ENCODE data around the gene ZNF557. TPM values are rescaled to one million over a fixed set of nuclear protein-coding genes. Genes with fewer than 3 reads are reported as not detected.
A peak's percentile ranks its signal among the peaks of the same experiment; 100 is the strongest.

Gene ZNF557
- total and polyA plus RNA-seq, 8 donors: 1.7 to 6.6 (median 3.5) TPM

- FAIRE-seq: no peak
- no peak for TF ChIP-seq CTCF (IDR thresholded peaks at IDR 0.05)
- peak overlapping the region in 1 of 4 donors; percentile 46 for H3K27ac ChIP-seq
Observed at GRCh38 chr19:7124782-7125181, 55.3 kb downstream of the ZNF557 start.

GRCh38 chr19:7125221-7125620 is 55.7 kb downstream of the ZNF557 start:
- TF ChIP-seq CTCF (IDR thresholded peaks at IDR 0.05): no peak
- no peak for FAIRE-seq
- no peaks in the 10 kb centered on the region for H3K4me1 ChIP-seq
- no peak for DNase-seq
- no peaks in the 10 kb centered on the region for H3K9me3 ChIP-seq
- intact Hi-C loops (cut with DNase I): no loop called here
- ATAC-seq: peak in 1 of 4 donors; percentile 14
- no peaks in the 10 kb centered on the region for H3K27me3 ChIP-seq
- H3K27ac ChIP-seq: peak overlapping the region in 1 of 4 donors; percentile 46
- H3K4me3 ChIP-seq: no peak overlapping the region
- 94 to 99% methylated on average over 16 of the region's 16 CpGs for WGBS, 2 donors
- H3K36me3 ChIP-seq: peaks cover 10 to 93% (median 65%) of the 10 kb centered on the region in 3 donors

More at GRCh38 chr19:7124782-7125181, 55.3 kb downstream of the ZNF557 start:
- intact Hi-C loops (cut with DNase I): no loop called here
- 63 to 69% methylated on average over 3 of the region's 3 CpGs for WGBS, 2 donors
- H3K4me3 ChIP-seq: no peak overlapping the region
- peaks cover 10 to 93% (median 64%) of the 10 kb centered on the region in 3 donors for H3K36me3 ChIP-seq
- ATAC-seq: peak in 1 of 4 donors; percentile 22
- no peaks in the 10 kb centered on the region for H3K27me3 ChIP-seq
- DNase-seq: no peak
- no peaks in the 10 kb centered on the region for H3K4me1 ChIP-seq
- H3K9me3 ChIP-seq: no peaks in the 10 kb centered on the region

- Histone ChIP-seq H3K4me3 (no peak overlapping the region), H3K4me1 (no peaks in the 10 kb centered on the region), H3K36me3 (peaks cover 10 to 93% (median 66%) of the 10 kb centered on the region in 3 donors), H3K27ac (no peak overlapping the region), H3K27me3 (no peaks in the 10 kb centered on the region), H3K9me3 (no peaks in the 10 kb centered on the region)
- WGBS, 2 donors: 97 to 100% methylated on average over 3 of the region's 3 CpGs
- no peak for TF ChIP-seq CTCF (IDR thresholded peaks at IDR 0.05)
- intact Hi-C loops (cut with DNase I): no loop called here
- DNase-seq: no peak
- ATAC-seq: no peak
- no peak for FAIRE-seq
Observed at GRCh38 chr19:7126132-7126531, 56.6 kb downstream of the ZNF557 start.

- FAIRE-seq (no peak), DNase-seq (no peak), ATAC-seq (no peak)
- intact Hi-C loops (cut with DNase I): no loop called here
- WGBS, 2 donors: 95 to 100% methylated on average over 1 of the region's 1 CpG
- Histone ChIP-seq H3K36me3 (peaks cover 10 to 79% (median 55%) of the 10 kb centered on the region in 3 donors), H3K4me3 (no peak overlapping the region), H3K4me1 (peaks cover 0 to 7% (median 0%) of the 10 kb centered on the region in 3 donors), H3K27me3 (no peaks in the 10 kb centered on the region), H3K9me3 (no peaks in the 10 kb centered on the region), H3K27ac (no peak overlapping the region)
- TF ChIP-seq CTCF (IDR thresholded peaks at IDR 0.05): no peak
Observed at GRCh38 chr19:7130043-7130442, 60.5 kb downstream of the ZNF557 start.

GRCh38 chr19:7132054-7132453 is 62.6 kb downstream of the ZNF557 start:
- peaks cover 0 to 62% (median 35%) of the 10 kb centered on the region in 3 donors for H3K36me3 ChIP-seq
- peaks cover 0 to 12% (median 0%) of the 10 kb centered on the region in 3 donors for H3K4me1 ChIP-seq
- DNase-seq (no peak), FAIRE-seq (no peak), ATAC-seq (no peak)
- intact Hi-C loops (cut with DNase I): no loop called here
- H3K4me3 ChIP-seq: no peak overlapping the region
- H3K9me3 ChIP-seq: no peaks in the 10 kb centered on the region
- WGBS, 2 donors: 96 to 98% methylated on average over 16 of the region's 16 CpGs
- no peak for TF ChIP-seq CTCF (IDR thresholded peaks at IDR 0.05)
- no peak overlapping the region for H3K27ac ChIP-seq
- H3K27me3 ChIP-seq: no peaks in the 10 kb centered on the region

All from pancreas (tissue), 10 donors.